Endothelial cell of umbilical vein (primary cell): ENCODE data around the gene CFAP61. TPM values are rescaled to one million over a fixed set of nuclear protein-coding genes. Genes with fewer than 3 reads are reported as not detected.

ENCODE experiments used
- BruUV-seq: library from RNA; stranded (reverse); fragments of 400-500 nt; replicated peaks from 2 replicates; lab custom pipeline; 2021; lab: Mats Ljungman, UMichigan
- CTCF ChIA-PET: fragments of 300-600, 350-600 bp; sonication (Branson Sonifier 250); formaldehyde crosslinking; loops from one replicate; lab custom pipeline; 2021; ENCODE audit warnings: antibody characterized with exemption, inconsistent platforms; lab: Charles Lee
- POLR2A ChIA-PET: fragments of 300-600, 350-600 bp; sonication (Branson Sonifier 250); formaldehyde crosslinking; loops from one replicate; lab custom pipeline; 2021; ENCODE audit warnings: antibody characterized with exemption, inconsistent platforms; lab: Charles Lee
- DNase-seq: peaks from one replicate; pipeline ENCODE4 v3.0.0-alpha.2; 2011; ENCODE audit warnings: low read depth, low spot score
- FAIRE-seq: peaks from 2 replicates; lab custom pipeline; 2011; peaks lifted over from hg19 to GRCh38; lab: Jason Lieb, UNC
- H2AFZ ChIP-seq: 2 replicates; pipeline ENCODE4 v1.6.0; 2012; ENCODE audit warnings: low read depth, low read length, control low read depth, inconsistent platforms
- H3K27ac ChIP-seq: 2 replicates; pipeline ENCODE4 v1.5.1; 2011; ENCODE audit warnings: low read depth, mild to moderate bottlenecking, control low read depth, low read length, moderate library complexity; ENCODE audit not compliant: insufficient read depth
- H3K27me3 ChIP-seq, 2 experiments: 2 replicates each; pipeline versions ENCODE4 v1.6.0 to v1.6.1; 2011; ENCODE audit warnings: low read length in 2 of 2, mixed read lengths in 1 of 2; ENCODE audit not compliant: control insufficient read depth in 2 of 2, insufficient read depth in 2 of 2
- H3K36me3 ChIP-seq, 2 experiments: 2 replicates in 1 of 2; 3 replicates in 1 of 2; pipeline ENCODE4 v1.5.1; 2011; ENCODE audit warnings: low read length in 2 of 2, mild to moderate bottlenecking in 1 of 2, moderate library complexity in 1 of 2; ENCODE audit not compliant: control insufficient read depth in 2 of 2, insufficient read depth in 2 of 2; ENCODE audit errors: extremely low read depth in 1 of 2
- H3K4me1 ChIP-seq: 3 replicates; pipeline ENCODE4 v1.5.1; 2011; ENCODE audit warnings: mild to moderate bottlenecking, low read length; ENCODE audit not compliant: control insufficient read depth, insufficient read depth; ENCODE audit errors: extremely low read depth
- H3K4me2 ChIP-seq: 2 replicates; pipeline ENCODE4 v1.6.1; 2011; ENCODE audit warnings: low read length, control low read depth, mixed read lengths; ENCODE audit not compliant: insufficient read depth
- H3K4me3 ChIP-seq, 3 experiments: fragments of 200-600 bp in 1 of 3; sonication (generic), shearing (Covaris generic) in 1 of 3; replicated peaks in 1 of 3; 2 replicates each; pipeline ENCODE4 v1.5.1; 2011 to 2016; ENCODE audit warnings: control low read depth in 3 of 3, low read length in 3 of 3, mild to moderate bottlenecking in 2 of 3, inconsistent platforms in 1 of 3, low read depth in 1 of 3, moderate library complexity in 1 of 3; ENCODE audit not compliant: insufficient read depth in 1 of 3
- H3K79me2 ChIP-seq: 2 replicates; pipeline ENCODE4 v1.6.0; 2012; ENCODE audit warnings: low read length, inconsistent platforms; ENCODE audit not compliant: control insufficient read depth, insufficient read depth
- H3K9ac ChIP-seq: replicated peaks from 2 replicates; pipeline ENCODE3; 2011; ENCODE audit warnings: low read length, control low read depth; ENCODE audit not compliant: insufficient read depth; ENCODE audit errors: extremely low read depth
- H3K9me1 ChIP-seq: replicated peaks from 3 replicates; pipeline ENCODE4 v1.6.0; 2011; ENCODE audit warnings: mild to moderate bottlenecking, low read length; ENCODE audit not compliant: control insufficient read depth, insufficient read depth; ENCODE audit errors: extremely low read depth
- H3K9me3 ChIP-seq: replicated peaks from 2 replicates; pipeline ENCODE4 v1.5.1; 2012; ENCODE audit warnings: low read length, inconsistent platforms; ENCODE audit not compliant: control insufficient read depth, insufficient read depth
- H4K20me1 ChIP-seq: replicated peaks from 2 replicates; pipeline ENCODE3; 2011; ENCODE audit warnings: mild to moderate bottlenecking, low read length; ENCODE audit not compliant: control insufficient read depth, insufficient read depth; ENCODE audit errors: extremely low read depth
- EZH2 ChIP-seq: IDR thresholded peaks from 2 replicates; pipeline ENCODE4 v1.6.1; 2012; ENCODE audit warnings: borderline replicate concordance, low read depth, mild to moderate bottlenecking, moderate library complexity, low read length, inconsistent platforms; ENCODE audit not compliant: severe bottlenecking
- FOS ChIP-seq: IDR thresholded peaks from 2 replicates; pipeline ENCODE4 v1.6.1; 2011; ENCODE audit warnings: mild to moderate bottlenecking, low read length, moderate library complexity, borderline replicate concordance; ENCODE audit not compliant: insufficient read depth
- GATA2 ChIP-seq: IDR thresholded peaks from 2 replicates; pipeline ENCODE4 v1.7.0; 2011; ENCODE audit warnings: low read depth, mild to moderate bottlenecking, moderate library complexity, mixed read lengths, low read length; ENCODE audit not compliant: insufficient read length, insufficient read depth
- JUN ChIP-seq: IDR thresholded peaks from 2 replicates; pipeline ENCODE4 v1.6.1; 2011; ENCODE audit warnings: borderline replicate concordance, low read depth; ENCODE audit not compliant: insufficient read length, insufficient read depth
- MYC ChIP-seq: IDR thresholded peaks from one replicate; pipeline ENCODE4 v1.6.1; 2011; ENCODE audit warnings: mild to moderate bottlenecking, low read depth, low read length
- POLR2A ChIP-seq: IDR thresholded peaks from 2 replicates; pipeline ENCODE4 v1.6.1; 2012; ENCODE audit warnings: low read depth, mild to moderate bottlenecking, control low read depth, low read length
- POLR2AphosphoS5 ChIP-seq: IDR thresholded peaks from 2 replicates; pipeline ENCODE4 v1.6.1; 2012; ENCODE audit warnings: low read depth, mild to moderate bottlenecking, control low read depth, low read length, moderate library complexity; ENCODE audit not compliant: insufficient read depth
- dilution Hi-C: fragments of 300-500 bp; cut with MboI; formaldehyde crosslinking; loops from one replicate; pipeline ENCODE4 v1.15.0; 2019; ENCODE audit warnings: low sequenced_read_pairs; ENCODE audit not compliant: extremely low pct_ligation_motif_present
- intact Hi-C: fragments of 100-400 bp; cut with micrococcal nuclease; formaldehyde crosslinking; loops from one replicate; pipeline ENCODE4 v1.10.0; 2022
- polyA plus RNA-seq, 4 experiments: library from polyadenylated mRNA; depleted of rRNA in 3 of 4; stranded (reverse) in 3 of 4; unstranded in 1 of 4; fragments of >200 nt; gene quantifications; 2 replicates each; pipeline versions ENCODE4 v1.2.1 to v1.2.3, GENCODE V29; 2011 to 2012; ENCODE audit warnings: missing spikeins in 1 of 4
- total RNA-seq: library from RNA; stranded (reverse); gene quantifications from 2 replicates; pipeline ENCODE4 v1.2.3, GENCODE V29; 2021
- TF ChIP-seq, protein P1 (sequence below): IDR thresholded peaks from 2 replicates; pipeline ENCODE4 v1.6.1; 2011; ENCODE audit not compliant: insufficient read depth, insufficient read length
- TF ChIP-seq, protein P2 (sequence below), 2 donors: IDR thresholded peaks; 1 replicate in 1 of 2; 2 replicates in 1 of 2; pipeline ENCODE4 v1.5.1; 2011; ENCODE audit warnings: low read length in 2 of 2, mild to moderate bottlenecking in 2 of 2, moderate library complexity in 2 of 2, control low read depth in 1 of 2, inconsistent platforms in 1 of 2, low read depth in 1 of 2; ENCODE audit not compliant: insufficient read depth in 1 of 2; ENCODE audit errors: extremely low read depth in 1 of 2

The CFAP61 gene
- total and polyA plus RNA-seq, 2 donors (not counting 3 experiments of a cell fraction or from before 2014, with no cell fraction given), result not detected

DNA sequence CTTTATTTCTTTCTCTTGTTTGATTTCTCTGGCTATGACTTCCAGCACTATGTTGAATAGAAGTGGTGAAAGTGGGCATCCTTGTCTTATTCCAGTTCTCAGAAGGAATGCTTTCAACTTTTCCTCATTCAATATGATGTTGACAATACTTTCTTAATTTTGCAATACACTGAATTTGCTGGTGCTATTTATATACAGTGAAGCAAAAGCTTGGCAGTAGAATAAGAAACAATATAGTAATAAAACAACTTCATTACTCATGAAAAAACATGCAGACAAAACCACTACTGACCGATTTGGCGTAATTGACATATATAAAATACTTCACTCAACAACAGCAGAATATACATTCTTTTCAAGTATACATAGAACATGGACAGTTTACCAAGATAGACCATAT is 96.4 kb downstream of the CFAP61 start:
- DNase-seq (no peak), FAIRE-seq (no peak)
- Histone ChIP-seq H4K20me1 (no peaks in the 10 kb centered on the region), H3K9me1 (no peaks in the 10 kb centered on the region), H3K27ac (no peak overlapping the region), H3K79me2 (no peaks in the 10 kb centered on the region), H2AFZ (no peak overlapping the region), H3K4me2 (no peak overlapping the region), H3K4me1 (no peaks in the 10 kb centered on the region), H3K4me3 (no peak overlapping the region), H3K9ac (no peak overlapping the region), H3K36me3 (no peaks in the 10 kb centered on the region), H3K27me3 (no peaks in the 10 kb centered on the region), H3K9me3 (no peaks in the 10 kb centered on the region)
- dilution Hi-C loops (no loop called here), intact Hi-C loops (no loop called here)
- no TSS peak for BruUV-seq
- TF ChIP-seq, protein P1, sequence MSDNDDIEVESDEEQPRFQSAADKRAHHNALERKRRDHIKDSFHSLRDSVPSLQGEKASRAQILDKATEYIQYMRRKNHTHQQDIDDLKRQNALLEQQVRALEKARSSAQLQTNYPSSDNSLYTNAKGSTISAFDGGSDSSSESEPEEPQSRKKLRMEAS, result no peak
- TF ChIP-seq POLR2AphosphoS5 (no peak), EZH2 (no peak), JUN (no peak), FOS (no peak), GATA2 (no peak), MYC (no peak), POLR2A (no peak)
- TF ChIP-seq, protein P2, sequence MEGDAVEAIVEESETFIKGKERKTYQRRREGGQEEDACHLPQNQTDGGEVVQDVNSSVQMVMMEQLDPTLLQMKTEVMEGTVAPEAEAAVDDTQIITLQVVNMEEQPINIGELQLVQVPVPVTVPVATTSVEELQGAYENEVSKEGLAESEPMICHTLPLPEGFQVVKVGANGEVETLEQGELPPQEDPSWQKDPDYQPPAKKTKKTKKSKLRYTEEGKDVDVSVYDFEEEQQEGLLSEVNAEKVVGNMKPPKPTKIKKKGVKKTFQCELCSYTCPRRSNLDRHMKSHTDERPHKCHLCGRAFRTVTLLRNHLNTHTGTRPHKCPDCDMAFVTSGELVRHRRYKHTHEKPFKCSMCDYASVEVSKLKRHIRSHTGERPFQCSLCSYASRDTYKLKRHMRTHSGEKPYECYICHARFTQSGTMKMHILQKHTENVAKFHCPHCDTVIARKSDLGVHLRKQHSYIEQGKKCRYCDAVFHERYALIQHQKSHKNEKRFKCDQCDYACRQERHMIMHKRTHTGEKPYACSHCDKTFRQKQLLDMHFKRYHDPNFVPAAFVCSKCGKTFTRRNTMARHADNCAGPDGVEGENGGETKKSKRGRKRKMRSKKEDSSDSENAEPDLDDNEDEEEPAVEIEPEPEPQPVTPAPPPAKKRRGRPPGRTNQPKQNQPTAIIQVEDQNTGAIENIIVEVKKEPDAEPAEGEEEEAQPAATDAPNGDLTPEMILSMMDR (IDR thresholded peaks at IDR 0.05; ENCODE audit: extremely low read depth in 1 of 2, insufficient read depth in 1 of 2, low read depth in 1 of 2, low read length in 2 of 2), result no peak
- CTCF ChIA-PET, result no interaction called here
- POLR2A ChIA-PET, result no interaction called here
